ENCODE measurements around the gene TBC1D22A. TPM values are rescaled to one million over a fixed set of nuclear protein-coding genes. Genes with fewer than 3 reads are reported as not detected.

The TBC1D22A gene
- total RNA-seq, 1 donor from 2014 or later: 18.9 TPM

DNA sequence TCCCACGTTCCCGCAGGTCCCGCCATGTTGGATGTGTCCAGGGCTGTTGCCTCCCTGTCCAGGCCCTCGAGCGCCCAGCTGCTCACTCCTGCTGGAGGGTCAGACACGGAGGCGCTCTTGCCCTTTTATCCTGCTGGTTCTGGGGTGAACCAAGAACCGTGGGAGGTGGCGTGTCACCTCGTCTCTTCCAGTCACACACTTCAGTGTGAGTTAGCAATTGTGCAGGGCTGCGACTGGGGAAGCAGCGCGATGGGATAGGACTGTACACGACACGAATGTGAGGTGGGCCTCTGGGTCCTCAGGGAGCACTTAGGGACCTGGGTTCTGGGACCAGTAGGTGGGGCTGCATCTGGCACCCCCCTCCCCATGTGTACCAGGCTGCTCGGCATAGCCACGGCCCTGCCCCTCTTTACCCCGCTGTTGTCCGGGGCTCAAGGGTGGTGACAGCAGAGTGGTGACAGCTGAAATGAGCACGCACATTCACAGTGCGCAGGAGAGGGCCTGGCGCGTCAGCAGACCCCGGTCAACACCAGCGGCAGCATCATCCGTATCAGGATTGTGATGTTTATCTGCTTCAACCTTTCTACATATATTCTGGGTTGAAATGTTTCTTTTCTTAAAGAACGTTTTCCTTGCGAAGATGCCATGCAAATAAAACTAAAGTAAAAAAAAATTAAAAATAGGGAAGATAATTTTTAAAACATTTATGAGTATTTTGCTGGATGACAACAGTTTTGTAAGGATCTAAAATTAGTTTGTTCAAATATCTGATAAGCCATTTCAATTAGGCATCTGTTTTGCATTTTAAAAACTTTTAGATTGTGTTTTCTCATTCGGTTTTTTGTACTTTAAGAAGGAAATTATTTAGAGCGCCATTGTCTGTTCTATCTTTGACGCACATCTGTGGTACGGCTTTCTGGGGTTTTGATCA lies 210.7 kb downstream of the TBC1D22A start:
- TF ChIP-seq, protein P1, sequence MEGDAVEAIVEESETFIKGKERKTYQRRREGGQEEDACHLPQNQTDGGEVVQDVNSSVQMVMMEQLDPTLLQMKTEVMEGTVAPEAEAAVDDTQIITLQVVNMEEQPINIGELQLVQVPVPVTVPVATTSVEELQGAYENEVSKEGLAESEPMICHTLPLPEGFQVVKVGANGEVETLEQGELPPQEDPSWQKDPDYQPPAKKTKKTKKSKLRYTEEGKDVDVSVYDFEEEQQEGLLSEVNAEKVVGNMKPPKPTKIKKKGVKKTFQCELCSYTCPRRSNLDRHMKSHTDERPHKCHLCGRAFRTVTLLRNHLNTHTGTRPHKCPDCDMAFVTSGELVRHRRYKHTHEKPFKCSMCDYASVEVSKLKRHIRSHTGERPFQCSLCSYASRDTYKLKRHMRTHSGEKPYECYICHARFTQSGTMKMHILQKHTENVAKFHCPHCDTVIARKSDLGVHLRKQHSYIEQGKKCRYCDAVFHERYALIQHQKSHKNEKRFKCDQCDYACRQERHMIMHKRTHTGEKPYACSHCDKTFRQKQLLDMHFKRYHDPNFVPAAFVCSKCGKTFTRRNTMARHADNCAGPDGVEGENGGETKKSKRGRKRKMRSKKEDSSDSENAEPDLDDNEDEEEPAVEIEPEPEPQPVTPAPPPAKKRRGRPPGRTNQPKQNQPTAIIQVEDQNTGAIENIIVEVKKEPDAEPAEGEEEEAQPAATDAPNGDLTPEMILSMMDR (IDR thresholded peaks at IDR 0.05): no peak
- Mint-ChIP-seq H3K27ac (ENCODE audit: unreplicated experiment) (no peak overlapping the region), H3K27me3 (ENCODE audit: low read depth) (no peaks in the 10 kb centered on the region), H3K4me3 (ENCODE audit: unreplicated experiment) (no peak overlapping the region), H3K4me1 (ENCODE audit: low read depth) (peaks cover 4% of the 10 kb centered on the region), H3K36me3 (ENCODE audit: low read depth) (peaks cover 5% of the 10 kb centered on the region), H3K9me3 (ENCODE audit: low read depth) (no peaks in the 10 kb centered on the region)
- no peak for DNase-seq (ENCODE audit: low spot score)

DNA sequence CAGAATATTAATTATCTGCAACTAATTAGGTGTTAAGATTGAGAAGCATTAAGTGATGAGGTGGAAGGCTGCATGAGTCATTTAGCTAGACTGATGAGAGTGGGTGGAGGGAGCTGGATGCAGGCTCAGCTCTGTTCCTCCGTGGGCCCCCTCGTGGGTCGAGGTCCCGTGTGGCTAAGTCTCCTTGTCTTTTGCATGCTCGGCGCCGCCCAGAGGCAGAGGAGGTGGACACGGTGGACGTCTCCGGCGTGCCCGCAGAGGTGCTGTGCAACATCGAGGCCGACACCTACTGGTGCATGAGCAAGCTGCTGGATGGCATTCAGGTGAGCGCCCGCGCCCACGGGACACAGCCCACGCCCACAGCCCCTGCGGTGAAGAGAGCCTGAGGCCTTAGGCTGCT lies 211.6 kb downstream of the TBC1D22A start:
- H3K36me3 Mint-ChIP-seq (ENCODE audit: low read depth): peaks cover 5% of the 10 kb centered on the region
- H3K4me1 Mint-ChIP-seq (ENCODE audit: low read depth): peaks cover 4% of the 10 kb centered on the region
- no peak for DNase-seq (ENCODE audit: low spot score)
- H3K4me3 Mint-ChIP-seq (ENCODE audit: unreplicated experiment): no peak overlapping the region
- no peak overlapping the region for H3K27ac Mint-ChIP-seq (ENCODE audit: unreplicated experiment)
- no peaks in the 10 kb centered on the region for H3K9me3 Mint-ChIP-seq (ENCODE audit: low read depth)
- TF ChIP-seq, protein P1 (IDR thresholded peaks at IDR 0.05): no peak
- H3K27me3 Mint-ChIP-seq (ENCODE audit: low read depth): no peaks in the 10 kb centered on the region

GRCh38 chr22:46974631-46975585 lies 212.5 kb downstream of the TBC1D22A start:
- peaks cover 4% of the 10 kb centered on the region for H3K9me3 Mint-ChIP-seq (ENCODE audit: low read depth)
- no peaks in the 10 kb centered on the region for H3K27me3 Mint-ChIP-seq (ENCODE audit: low read depth)
- H3K36me3 Mint-ChIP-seq (ENCODE audit: low read depth): peaks cover 12% of the 10 kb centered on the region
- no peak overlapping the region for H3K27ac Mint-ChIP-seq (ENCODE audit: unreplicated experiment)
- DNase-seq (ENCODE audit: low spot score): no peak
- H3K4me1 Mint-ChIP-seq (ENCODE audit: low read depth): peaks cover 4% of the 10 kb centered on the region
- TF ChIP-seq, protein P1 (IDR thresholded peaks at IDR 0.05): no peak
- no peak overlapping the region for H3K4me3 Mint-ChIP-seq (ENCODE audit: unreplicated experiment)

DNA sequence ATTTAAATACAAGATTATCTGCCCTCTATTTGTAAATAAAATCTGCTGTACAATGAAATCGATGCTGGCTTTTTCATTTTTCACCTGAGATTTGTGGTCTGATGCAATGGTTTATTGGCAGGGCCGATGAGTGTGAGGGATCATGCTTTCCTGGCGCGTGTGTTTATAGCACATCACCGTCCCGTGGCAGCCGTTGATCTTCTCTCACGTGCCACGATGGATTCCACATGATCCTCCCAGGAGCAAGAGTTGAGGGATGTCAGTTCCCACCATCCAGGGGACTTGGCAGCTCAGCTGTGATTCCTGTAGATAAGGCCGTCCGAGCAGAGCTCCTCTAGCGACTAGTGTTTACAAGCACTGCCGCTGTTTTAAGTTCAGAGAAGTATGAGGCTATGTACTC lies 213.7 kb downstream of the TBC1D22A start:
- H3K27ac Mint-ChIP-seq (ENCODE audit: unreplicated experiment): no peak overlapping the region
- TF ChIP-seq, protein P1 (IDR thresholded peaks at IDR 0.05): no peak
- H3K27me3 Mint-ChIP-seq (ENCODE audit: low read depth): no peaks in the 10 kb centered on the region
- DNase-seq (ENCODE audit: low spot score): no peak
- H3K9me3 Mint-ChIP-seq (ENCODE audit: low read depth): peaks cover 9% of the 10 kb centered on the region
- H3K36me3 Mint-ChIP-seq (ENCODE audit: low read depth): peaks cover 17% of the 10 kb centered on the region
- H3K4me1 Mint-ChIP-seq (ENCODE audit: low read depth): no peaks in the 10 kb centered on the region
- no peak overlapping the region for H3K4me3 Mint-ChIP-seq (ENCODE audit: unreplicated experiment)

GRCh38 chr22:46976598-46976997 lies 214.1 kb downstream of the TBC1D22A start:
- Mint-ChIP-seq H3K36me3 (ENCODE audit: low read depth) (peaks cover 21% of the 10 kb centered on the region), H3K27ac (ENCODE audit: unreplicated experiment) (no peak overlapping the region), H3K27me3 (ENCODE audit: low read depth) (no peaks in the 10 kb centered on the region), H3K4me3 (ENCODE audit: unreplicated experiment) (no peak overlapping the region), H3K4me1 (ENCODE audit: low read depth) (no peaks in the 10 kb centered on the region), H3K9me3 (ENCODE audit: low read depth) (peaks cover 9% of the 10 kb centered on the region)
- TF ChIP-seq, protein P1 (IDR thresholded peaks at IDR 0.05): no peak
- DNase-seq (ENCODE audit: low spot score): no peak
